Measurements from ENCODE around the gene NTSR2.

The NTSR2 gene

GRCh38 chr2:11657646-11658045, 12.3 kb downstream of the NTSR2 start:
- no peak for DNase-seq (ENCODE audit: low spot score)

GRCh38 chr2:11657195-11657594, 12.8 kb downstream of the NTSR2 start:
- DNase-seq (ENCODE audit: low spot score) = no peak

GRCh38 chr2:11656671-11657101, 13.3 kb downstream of the NTSR2 start:
- peak; percentile 37 for DNase-seq (ENCODE audit: low spot score)

GRCh38 chr2:11656252-11656651, 13.7 kb downstream of the NTSR2 start:
- DNase-seq (ENCODE audit: low spot score) = no peak

GRCh38 chr2:11655495-11655894, 14.5 kb downstream of the NTSR2 start:
- DNase-seq (ENCODE audit: low spot score) = peak; percentile 36

- peak; percentile 36 for DNase-seq (ENCODE audit: low spot score)
These were observed 17.4 kb downstream of the NTSR2 start for GRCh38 chr2:11652553-11652952.

- DNase-seq (ENCODE audit: low spot score) = no peak
These were observed 18.0 kb downstream of the NTSR2 start for GRCh38 chr2:11651856-11652548.

GRCh38 chr2:11649093-11649492, 20.9 kb downstream of the NTSR2 start:
- no peak for DNase-seq (ENCODE audit: low spot score)

DNA sequence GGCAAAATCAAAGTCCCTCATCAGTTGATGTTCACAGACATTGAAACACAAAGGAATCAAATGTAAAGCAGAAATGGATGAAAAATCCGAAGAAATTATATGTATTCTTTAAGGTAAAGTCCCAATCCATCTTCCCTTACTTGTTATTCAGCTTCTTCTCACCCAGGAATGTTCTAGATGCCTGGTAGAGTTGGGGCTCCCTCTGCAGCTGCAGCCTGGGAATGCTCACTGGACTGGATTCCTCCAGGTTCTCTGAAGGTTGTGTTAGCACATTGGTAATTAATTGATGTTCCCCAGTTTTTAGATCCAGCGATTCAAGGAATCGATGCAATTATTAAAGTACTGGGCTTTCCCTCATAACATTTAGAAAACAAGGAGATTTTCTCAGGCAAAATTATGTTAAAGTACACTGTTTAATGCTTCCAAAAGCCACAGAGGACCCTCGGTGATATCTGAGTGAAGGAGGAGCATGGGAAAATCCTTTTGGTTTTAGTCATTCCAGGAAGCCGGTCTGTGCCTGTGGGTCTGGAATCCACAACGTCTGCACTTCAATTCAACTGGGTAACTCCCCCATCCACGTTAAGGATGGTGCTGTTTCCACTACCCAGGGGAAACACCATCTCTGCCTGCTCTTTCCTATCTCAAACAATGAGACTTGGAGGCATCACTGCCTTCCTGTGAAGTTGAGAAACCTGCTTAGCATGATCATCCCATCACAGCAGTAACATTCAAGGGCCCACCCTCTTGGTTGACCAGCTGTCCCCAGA, 22.0 kb downstream of the NTSR2 start:
- peak; percentile 58 for DNase-seq (ENCODE audit: low spot score)

DNA sequence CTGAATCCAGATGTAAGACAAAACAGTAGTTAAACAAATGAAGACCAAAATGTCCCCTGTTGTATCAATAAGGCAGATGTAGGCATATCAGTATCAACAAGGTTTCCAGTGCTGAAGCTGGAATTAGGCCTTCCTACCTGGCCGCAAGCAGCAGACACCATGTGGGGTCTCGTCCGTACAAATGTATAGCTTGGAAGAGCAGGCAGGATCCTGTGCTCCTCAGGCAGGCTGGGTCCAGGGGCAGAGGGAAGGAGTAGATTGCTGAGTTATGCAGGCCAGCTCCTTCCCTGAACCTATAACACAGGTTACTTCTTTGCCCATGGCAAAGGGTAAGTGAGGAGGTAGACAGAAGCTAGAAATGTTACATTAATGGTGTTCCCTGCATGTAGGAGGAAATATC, 23.5 kb downstream of the NTSR2 start:
- DNase-seq (ENCODE audit: low spot score) = peak; percentile 40

- no peak for DNase-seq (ENCODE audit: low spot score)
These were observed 25.7 kb downstream of the NTSR2 start for GRCh38 chr2:11644293-11644692.

- no peak for DNase-seq (ENCODE audit: low spot score)
These were observed 27.0 kb downstream of the NTSR2 start for GRCh38 chr2:11642972-11643371.

- DNase-seq (ENCODE audit: low spot score) = no peak
These were observed 29.9 kb downstream of the NTSR2 start for GRCh38 chr2:11640132-11640531.

GRCh38 chr2:11639503-11639902, 30.5 kb downstream of the NTSR2 start:
- DNase-seq (ENCODE audit: low spot score) = no peak

DNA sequence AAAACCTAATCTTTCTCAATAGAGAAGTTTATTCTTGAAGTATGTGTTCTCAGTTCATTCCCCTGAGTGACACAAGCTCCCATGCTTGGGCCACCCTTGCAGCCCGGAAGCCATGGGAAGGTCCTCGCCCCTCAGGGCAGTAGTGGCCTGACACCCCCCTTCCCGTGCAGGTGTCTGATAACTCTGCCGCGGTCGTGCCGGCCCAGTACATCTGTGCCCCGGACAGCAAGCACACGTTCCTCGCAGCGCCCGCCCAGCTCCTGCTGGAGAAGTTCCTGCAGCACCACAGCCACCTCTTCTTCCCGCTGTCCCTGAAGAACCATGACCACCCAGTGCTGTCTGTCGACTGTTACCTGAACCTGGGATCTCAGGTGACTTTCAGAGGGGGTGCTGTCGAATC, 32.4 kb downstream of the NTSR2 start:
- DNase-seq (ENCODE audit: low spot score) = no peak

DNA sequence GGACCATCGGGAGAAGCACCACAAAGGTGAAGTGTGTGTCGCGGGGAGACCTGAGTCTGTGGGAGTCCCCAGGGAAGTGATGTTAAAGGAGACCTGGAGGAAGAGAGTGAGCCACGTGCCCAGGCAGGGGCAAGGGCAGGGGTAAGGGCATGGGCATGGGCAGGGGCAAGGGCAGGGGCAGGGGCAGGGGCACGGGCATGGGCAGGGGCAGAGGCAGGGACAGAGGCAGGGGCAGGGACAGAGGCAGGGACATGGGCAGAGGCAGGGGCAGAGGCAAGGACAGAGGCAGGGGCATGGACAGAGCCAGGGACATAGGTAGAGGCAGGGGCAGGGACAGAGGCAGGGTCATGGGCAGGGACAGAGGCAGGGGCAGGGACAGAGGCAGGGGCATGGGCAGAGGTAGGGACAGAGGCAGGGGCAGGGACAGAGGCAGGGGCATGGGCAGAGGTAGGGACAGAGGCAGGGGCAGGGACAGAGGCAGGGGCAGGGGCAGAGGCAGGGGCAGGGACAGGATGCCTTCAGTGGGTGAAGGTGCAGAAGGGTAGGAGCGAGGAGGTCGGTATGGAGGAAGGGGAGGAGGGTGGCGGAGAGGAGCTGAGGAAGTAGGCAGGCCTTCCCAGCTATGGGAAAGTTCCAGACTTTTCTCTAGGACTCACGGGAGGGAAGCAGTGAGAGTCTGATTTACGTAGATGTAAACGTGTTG, 33.3 kb downstream of the NTSR2 start:
- no peak for DNase-seq (ENCODE audit: low spot score)

DNA sequence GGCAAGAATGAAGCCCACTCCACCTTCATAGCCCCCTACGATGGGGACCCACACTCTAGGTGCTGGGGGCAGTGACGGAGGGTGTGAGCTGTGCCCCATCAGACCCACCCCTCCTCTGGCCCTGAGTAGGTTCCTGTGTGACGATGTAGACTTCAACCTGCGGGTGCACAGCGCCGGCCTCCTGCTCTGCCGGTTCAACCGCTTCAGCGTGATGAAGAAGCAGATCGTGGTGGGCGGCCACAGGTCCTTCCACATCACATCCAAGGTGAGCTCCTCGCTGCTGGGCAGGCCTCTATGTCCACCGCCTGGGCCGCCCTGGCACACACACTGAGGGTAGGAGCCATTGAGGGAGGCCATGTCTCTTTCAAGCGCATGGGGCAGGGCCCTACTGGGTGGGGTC, 34.9 kb downstream of the NTSR2 start:
- DNase-seq (ENCODE audit: low spot score) = no peak

- no peak for DNase-seq (ENCODE audit: low spot score)
These were observed 35.4 kb downstream of the NTSR2 start for GRCh38 chr2:11634584-11634983.

DNA sequence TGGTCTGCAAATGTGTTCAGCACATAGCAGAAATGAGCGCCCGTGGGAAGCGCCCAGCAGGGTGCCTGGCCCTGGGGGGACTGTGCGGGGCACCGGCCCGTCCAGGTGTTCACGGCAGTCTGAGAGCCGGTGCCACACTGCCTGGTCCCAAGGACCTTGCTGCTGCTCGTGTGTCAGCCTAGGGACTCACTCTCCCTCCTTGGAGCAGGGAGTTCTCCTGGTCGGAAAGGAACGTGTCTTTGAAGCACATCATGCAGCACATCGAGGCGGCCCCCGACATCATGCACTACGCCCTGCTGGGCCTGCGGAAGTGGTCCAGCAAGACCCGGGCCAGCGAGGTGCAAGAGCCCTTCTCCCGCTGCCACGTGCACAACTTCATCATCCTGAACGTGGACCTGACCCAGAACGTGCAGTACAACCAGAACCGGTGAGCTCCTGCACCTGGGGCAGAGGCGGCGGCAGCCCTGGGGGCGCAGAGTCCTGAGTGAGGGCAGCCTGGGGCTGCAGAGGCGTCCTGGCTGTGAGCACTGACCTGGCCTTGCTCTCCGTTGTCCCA, 36.0 kb downstream of the NTSR2 start:
- no peak for DNase-seq (ENCODE audit: low spot score)

DNA sequence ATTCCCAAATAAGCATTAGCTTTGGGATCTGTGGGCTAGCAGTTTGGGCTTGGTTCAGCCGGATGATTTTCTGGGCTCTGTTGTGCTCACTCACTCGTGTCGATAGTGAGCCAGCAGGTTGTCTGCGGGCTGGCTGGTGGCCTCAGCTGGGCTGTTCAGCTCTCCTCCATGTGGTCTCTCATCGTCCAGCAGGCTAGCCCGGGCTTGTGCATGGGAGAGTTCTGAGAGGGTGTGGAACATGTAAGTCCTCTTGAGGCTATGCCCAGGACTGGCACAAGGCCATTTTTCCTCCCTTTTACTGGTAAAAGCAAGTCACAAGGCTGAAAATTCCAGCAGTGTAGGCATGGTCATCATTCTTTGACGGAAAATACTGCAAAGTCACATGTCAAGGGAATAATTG, 38.5 kb downstream of the NTSR2 start:
- DNase-seq (ENCODE audit: low spot score) = no peak

GRCh38 chr2:11630855-11631254, 39.1 kb downstream of the NTSR2 start:
- no peak for DNase-seq (ENCODE audit: low spot score)

DNA sequence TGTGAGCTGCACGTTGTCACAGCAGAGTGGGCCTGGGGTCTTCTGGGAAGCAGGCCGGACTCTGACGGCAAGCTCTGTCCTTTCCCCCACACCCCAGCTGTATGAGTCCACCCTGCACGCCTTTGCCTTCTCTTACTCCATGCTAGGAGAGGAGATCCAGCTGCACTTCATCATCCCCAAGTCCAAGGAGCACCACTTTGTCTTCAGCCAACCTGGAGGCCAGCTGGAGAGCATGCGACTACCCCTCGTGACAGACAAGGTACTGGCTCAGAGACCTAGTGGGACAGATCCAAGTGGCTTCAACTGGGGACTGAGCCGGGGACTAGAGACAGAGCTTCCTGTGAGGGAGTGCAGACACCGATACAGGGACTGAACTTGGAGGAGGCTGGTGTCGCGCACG, 40.1 kb downstream of the NTSR2 start:
- no peak for DNase-seq (ENCODE audit: low spot score)

DNA sequence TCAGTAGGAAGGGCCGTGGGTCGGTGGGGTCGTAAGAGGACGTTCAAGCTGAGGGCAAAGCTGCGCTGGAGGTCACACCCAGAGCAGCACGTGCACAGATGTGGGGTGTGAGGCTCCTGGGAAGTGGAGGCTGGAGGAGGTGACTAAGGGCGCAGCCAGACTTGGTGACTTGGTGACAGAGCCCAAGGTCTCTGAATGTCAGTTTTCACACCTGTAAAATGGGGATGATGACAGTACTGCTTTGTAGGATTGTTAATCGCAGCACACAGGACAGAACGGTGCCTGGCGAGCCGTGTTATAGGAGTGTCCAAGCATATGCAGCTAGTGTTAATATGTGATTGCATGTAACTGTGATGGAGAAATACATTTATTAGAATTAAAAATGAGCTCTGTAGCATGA, 40.8 kb downstream of the NTSR2 start:
- no peak for DNase-seq (ENCODE audit: low spot score)
